HL-60/S4 (cell line): ENCODE measurements around the gene MAP1S.
"Not testable (repeated sequence)": the region's sequence is repeated elsewhere in the genome, so short reads cannot be mapped to it uniquely, and the experiment has no call there.

ENCODE experiments used
- in situ Hi-C: fragments of 300-500 bp; cut with MboI; formaldehyde crosslinking; loops from 2 replicates; pipeline ENCODE4 v1.14.3; 2022; ENCODE audit warnings: low sequenced_read_pairs

MAP1S gene

DNA sequence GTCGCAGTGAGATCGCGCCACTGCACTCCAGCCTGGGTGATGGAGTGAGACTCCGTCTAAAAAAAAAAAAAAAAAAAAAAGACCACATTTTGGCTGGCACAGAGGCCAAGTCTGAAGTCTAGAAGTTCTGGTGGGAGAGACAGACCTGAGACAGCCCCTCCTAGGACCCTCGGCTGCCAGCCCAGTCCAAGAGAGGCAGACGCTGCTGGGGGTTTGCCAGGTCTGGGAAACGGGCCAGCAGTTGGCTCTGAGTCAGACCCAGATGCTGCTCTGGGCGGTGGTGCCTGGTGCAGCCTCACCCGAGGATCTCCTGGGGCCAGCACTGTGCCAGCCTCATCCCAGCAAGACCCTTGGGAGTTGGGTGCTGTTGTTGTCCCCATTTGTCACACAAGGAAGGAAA lies 37.8 kb downstream of the MAP1S start:
- in situ Hi-C loops, result no loop called here

DNA sequence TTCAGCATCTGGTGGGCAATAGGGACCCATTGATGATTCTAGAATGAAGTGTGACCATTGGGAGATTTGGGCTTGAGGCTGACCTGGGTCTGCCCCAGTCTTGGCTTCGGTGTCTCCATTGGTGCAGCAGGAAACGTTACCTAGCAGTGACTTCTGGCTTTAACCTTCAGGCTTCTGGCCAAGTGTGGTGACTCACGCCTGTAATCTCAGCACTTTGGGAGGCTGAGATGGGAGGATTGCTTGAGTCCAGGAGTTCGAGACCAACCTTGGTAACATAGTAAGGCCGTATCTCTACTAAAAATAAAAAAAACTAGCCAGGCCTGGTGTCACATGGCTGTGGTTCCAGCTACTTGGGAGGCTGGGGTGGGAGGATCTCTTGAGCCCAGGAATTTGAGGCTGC lies 39.2 kb downstream of the MAP1S start:
- in situ Hi-C loops, result no loop called here

DNA sequence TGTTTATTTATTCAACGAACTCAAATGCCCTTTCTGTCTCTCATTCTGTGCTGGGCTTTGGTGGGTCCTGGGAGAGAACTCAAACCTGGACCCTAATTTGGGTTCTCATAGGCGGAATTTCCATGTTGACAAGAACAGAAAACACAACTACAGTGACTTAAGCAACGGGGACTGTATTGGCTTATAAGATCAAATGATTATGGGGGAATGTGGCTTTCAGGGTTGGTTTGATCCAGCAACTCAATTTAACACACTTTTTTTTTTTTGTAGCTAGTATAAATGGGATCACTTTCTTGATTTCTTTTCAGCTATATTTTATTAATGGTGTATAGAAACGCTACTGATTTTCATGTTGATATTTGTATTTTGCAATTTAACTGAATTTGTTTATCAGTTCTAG lies 41.9 kb downstream of the MAP1S start:
- in situ Hi-C loops, result no loop called here

DNA sequence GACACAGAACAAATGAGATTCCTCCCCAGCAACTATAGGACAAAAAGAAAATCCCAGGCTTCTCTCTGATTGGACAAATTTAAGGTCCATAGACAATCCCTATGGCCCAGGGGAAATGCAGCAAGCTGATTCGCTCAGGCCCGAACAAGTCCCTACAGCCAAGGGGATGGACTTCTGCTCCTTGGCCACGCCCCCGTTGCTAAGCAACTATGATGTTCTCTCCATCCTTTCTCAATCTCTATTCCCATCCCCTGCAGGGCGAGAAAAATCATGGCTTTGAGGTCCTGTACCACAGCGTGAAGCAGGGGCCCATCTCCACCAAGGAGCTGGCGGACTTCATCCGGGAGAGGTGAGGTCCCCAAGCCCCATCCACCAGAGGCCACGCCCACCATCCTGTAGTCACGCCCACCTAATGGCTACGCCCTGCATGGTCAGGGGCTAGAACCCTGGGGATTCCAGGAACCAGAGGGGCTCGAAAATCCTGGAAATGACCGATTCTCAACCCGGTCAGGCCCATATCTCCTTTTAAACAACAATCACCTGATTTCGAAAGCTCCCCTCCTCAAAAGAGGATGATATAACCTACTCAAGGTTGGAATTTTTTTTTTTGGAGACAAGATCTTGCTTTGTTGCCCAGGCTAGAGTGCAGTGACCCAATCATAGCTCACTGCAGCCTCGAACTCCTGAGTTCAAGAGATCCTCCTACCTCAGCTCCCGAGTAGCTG lies 43.4 kb downstream of the MAP1S start:
- in situ Hi-C loops, result no loop called here

DNA sequence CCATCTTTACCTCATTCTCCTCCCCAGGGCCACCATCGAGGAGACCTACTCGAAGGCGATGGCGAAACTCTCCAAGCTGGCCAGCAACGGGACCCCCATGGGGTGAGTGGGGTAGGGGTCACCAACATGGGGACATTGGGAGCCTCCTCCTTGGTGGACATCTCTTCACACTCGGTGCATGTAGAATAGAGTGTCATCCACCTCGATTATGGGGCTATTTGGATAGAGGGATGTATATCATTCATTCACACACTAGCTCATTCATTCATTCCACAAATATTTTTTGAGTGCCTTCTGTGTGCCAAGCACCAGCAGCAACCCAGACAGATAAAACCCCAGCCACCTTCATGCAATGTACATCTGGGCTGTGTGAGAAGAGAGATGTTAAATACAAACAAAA lies 45.1 kb downstream of the MAP1S start:
- in situ Hi-C loops, result no loop called here

DNA sequence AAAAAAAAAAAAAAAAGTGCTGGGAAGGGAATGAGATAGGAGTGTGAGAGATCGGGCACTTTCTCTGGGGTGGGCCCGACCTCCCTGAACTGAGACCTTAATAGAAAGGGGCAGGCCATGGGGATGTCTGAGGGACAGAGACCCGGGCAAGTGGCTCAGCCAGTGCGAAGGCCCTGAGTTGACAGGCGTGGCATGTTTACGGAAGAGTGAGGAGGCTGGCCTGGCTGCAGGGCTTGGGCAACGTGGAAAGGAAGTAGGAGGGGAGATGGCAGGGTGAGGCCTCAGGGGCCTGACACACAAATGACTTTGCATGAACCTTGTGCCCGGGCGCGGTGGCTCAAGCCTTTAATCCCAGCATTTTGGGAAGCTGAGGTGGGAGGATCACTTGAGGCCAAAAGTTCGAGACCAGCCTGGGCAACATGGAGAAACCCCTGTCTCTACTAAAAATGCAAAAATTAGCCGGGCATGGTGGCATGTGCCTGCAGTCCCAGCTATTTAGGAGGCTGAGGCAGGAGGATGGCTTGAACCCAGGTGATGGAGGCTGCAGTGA lies 45.9 kb downstream of the MAP1S start:
- in situ Hi-C loops, result no loop called here

DNA sequence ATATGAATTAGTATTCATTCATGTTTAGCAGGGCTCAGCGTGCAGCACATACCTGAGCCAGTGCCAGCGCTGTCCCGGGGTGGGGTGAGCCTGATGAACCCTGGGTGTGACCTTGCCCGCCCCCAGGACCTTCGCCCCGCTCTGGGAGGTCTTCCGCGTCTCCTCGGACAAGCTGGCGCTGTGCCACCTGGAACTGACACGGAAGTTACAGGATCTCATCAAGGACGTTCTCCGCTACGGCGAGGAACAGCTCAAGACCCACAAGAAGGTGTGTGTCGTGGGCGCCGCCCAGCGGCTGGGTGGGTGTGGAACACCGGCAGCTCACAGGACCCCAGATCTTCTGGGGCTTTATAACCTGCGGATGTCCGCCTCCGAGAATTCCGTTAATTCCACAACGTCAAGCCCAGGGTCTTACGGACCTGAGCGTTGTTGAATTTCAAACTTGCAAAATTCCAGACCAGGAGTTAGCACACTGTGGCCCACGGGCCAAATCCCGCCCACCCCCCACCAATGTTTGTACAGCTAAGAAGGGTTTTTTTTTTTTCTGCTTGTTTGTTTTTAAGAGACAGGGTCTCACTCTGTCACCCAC lies 47.4 kb downstream of the MAP1S start:
- in situ Hi-C loops, result no loop called here

DNA sequence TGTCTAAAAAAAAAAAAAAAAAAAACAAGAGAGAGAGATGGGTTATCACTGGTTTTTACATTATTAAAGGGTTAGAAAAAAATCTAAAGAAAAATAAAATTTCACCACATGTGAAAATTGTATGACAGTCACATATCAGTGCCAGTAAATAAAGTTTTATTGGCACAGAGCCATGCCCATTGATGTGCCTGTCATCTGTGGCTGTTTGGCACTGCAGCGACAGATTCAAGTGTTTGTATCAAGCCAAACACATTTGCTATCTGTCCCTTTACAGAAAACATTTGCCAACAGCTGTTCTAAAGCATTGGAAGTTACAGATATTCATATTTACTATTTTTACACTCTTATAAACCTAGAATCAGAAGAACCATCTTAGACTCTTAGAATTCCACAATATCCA lies 48.3 kb downstream of the MAP1S start:
- in situ Hi-C loops, result no loop called here

DNA sequence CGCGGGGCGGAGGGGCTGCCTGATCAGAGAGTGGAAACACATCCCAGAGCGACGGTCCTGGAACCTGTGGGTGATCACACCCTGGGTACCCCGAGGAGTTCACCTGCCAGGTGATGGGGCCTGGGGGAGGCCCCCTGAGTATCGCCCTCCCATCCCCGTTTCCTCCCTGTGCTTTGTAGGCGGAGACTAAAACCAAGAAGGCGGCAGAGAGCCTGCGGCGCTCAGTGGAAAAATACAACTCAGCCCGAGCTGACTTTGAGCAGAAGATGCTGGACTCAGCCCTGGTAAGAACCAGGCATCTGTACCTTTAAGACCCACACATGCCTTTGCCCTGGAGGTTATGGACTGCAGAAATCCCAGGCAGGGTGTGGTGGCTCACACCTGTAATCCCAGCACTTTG lies 51.3 kb downstream of the MAP1S start:
- in situ Hi-C loops, result no loop called here

DNA sequence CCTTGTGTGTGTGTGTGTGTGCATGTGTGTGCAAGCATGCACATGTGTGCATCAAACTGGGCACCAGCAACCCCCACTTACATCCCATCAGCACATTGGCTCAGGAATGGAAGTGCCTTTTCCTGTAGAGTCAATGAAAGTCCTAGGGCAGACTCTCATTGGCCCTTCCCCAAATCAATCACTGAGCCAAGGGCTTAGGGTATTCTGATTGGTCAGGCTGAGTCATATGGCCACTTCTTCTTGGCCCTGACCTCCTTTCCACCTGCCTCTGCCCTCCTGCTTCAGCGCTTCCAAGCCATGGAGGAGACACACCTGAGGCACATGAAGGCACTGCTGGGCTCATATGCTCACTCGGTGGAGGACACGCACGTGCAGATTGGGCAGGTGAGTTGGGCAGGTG lies 52.9 kb downstream of the MAP1S start:
- in situ Hi-C loops, result no loop called here

DNA sequence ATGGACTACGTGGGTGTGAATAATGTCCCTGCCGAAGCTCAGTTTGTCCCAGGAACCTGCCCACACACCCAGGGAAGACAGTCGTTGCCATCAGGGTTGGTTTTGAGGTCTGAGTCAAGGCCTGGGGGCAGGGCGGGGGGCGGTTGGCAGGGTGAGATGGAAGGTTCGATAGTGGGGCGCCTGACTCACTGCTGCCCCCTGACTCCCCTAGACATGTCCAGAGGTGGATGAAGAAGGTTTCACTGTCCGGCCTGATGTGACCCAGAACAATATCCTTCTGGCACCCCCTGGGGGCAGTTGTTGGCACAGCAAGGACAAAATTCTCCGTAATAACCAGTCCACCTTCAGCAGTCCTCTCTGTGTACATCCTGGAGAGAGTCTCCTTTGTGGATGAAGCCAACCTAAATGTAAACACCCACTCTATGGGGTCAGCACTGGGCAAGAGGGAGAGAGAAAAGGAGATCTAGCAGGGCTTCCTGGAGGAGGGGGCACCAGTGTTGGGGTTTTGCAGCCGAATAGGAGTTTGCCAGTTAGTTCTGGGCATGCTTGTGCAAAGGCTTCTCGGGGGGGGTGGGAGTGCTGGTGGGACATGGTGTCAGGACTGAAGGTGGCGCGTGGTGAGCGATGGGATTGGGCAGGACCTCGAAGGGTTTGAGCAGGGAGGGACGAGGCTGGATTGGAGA lies 56.1 kb downstream of the MAP1S start:
- in situ Hi-C loops, result no loop called here

DNA sequence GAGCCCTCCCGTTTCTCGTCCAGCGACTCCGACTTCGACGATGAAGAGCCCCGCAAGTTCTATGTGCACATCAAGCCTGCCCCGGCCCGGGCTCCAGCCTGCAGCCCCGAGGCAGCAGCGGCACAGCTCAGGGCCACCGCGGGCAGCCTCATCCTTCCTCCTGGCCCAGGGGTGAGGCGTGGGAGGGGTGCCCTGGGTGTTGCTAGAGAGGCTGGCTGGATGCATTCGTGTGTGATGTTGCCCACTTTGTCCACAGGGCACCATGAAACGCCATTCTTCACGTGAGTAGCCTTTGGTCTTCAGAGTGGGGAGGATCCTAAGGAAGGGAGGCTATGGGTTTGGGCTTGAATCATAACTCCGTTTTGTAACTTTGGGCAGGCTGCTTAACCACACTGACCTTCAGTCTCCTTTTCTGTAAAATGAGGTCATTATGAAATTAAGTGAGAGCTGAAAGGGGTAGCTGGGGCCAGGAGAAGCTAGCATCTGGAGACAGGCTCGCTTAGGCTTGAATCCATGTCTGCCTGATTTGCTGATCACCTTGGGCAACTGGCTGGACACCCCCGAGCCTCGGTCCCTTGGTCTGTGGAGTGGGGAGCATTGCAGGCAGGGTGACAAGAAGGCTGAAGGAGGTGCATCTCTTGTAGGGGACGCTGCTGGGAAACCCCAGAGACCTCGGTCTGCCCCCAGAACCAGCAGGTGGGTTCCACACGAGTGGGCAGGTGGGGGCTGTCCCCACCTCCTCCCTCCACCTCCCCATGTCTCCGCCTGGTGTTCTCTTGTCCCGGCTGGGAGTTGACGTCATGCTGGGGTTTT lies 56.9 kb downstream of the MAP1S start:
- in situ Hi-C loops, result no loop called here

DNA sequence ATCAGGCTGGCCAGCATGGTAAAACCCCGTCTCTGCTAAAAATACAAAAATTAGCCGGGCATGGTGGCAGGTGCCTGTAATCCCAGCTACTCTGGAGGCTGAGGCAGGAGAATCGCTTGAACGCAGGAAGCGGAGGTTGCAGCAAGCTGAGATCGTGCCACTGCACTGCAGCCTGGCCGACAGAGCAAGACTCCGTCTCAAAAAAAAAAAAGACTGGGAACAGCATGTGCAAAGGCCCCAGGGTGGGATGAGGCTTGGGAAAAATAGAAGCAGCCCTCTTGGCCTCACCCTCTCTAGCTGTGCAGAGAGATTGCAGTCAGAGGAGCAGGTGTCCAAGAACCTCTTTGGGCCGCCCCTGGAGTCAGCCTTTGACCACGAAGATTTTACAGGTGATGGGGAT lies 58.6 kb downstream of the MAP1S start:
- in situ Hi-C loops, result not testable (repeated sequence)

DNA sequence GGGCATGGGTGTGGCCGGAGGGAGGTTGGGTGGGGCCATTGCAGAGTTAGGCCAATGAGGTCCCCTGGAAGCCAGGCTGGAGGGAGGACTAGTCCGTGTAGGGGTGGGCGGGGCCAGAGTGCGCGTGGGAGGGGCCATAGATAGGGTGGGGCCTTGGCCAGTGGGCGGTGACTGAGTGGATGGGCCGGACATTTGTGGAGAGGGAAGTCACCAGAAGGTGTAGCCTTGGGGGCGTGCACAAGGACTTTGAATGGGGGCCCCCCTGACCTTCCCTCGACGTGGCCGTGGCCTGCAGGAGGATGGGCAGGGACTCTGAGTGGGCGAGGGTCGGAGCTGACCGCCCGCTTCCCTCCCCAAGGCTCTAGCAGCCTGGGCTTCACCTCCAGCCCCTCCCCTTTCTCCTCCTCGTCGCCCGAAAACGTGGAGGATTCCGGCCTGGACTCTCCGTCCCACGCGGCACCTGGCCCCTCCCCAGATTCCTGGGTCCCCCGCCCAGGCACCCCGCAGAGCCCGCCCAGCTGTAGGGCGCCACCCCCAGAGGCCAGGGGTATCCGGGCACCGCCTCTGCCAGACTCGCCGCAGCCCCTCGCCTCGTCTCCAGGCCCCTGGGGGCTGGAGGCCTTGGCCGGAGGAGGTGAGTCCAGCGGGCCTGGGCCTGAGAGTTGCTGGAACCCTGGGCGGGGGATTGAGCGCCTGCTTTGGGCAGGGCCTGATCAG lies 59.1 kb downstream of the MAP1S start:
- in situ Hi-C loops, result no loop called here

DNA sequence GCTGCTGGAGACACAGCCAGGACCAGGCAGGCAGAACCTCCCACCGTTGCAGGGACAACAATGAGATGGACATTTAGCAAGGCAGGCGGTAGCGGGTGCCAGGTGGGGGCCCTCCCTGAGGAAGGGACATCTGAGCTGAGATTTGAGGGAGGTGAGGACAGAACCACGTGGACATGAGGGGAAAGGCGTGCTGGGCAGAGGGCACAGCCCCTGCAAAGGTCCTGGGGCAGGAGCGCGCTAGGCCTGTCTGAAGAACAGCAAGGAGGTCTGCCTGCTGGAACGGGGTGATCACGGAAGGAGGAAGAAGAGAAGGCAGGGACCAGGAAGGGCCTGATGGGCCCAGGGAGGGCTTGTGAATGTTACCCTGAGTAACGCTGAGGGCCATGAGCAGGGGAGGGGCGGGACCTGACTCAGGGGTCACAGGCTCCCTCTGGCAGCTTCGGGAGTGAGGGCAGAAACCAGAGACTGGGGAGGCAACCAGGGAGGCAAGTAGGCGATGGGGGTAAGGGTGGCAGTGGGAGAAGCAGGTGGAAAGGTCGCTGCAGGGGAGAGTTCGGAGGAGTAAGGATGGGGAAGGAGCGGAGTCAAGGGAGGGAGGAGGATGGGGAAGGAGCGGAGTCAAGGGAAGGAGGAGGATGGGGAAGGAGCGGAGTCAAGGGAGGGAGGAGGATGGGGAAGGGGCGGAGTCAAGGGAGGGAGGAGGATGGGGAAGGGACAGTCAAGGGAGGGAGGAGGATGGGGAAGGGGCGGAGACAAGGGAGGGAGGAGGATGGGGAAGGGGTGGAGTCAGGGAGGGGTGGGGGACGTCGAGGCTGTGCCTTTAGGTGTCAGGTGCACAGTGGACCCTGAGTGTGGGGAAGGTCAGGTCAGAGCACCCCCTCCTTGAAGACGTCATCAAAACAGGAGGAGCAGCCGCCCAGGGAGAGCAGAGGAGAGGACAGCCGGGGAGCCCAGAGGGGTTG lies 60.0 kb downstream of the MAP1S start:
- in situ Hi-C loops, result no loop called here

DNA sequence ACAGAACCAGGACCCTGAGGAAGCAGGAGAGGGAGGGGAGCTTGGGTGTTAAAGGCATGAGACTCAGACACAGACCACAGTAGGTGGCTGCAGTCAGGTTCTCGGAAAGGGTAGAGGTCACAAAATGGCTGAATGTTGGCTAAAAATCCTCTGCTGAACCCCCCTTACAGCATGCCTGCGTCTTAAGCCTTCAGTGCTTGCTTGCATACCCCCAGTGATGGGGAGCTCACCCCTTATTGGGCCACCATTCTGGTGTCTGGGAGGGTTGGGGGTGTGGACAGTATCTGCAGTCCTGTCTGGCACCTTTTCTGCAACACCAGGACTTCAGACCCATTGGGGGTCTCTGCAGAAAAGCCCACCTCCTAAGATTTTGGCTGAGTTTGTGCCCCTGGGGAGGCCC lies 61.5 kb downstream of the MAP1S start:
- in situ Hi-C loops, result no loop called here

DNA sequence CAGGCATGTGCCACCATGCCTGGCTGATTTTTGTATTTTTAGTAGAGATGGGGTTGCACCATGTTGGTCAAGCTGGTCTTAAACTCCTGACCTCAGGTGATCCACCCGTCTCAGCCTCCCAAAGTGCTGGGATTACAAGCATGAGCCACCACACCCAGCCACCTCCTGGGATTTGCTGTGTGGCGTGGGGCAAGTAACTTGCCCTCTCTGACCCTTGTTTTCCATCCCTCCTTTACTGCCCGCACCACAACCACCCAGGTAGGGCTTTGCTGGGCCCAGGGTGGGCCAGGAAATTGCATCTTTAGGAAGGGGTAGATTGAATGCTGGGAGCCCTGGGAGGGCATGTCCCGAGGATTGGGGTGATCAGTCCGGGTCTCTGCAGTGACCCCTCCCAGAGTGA lies 64.4 kb downstream of the MAP1S start:
- in situ Hi-C loops, result not testable (repeated sequence)
